Naive B cell (primary cell): ENCODE results near the gene ZNF525. TPM values are rescaled to one million over a fixed set of nuclear protein-coding genes. Genes with fewer than 3 reads are reported as not detected.
"Not testable (repeated sequence)": the region's sequence is repeated elsewhere in the genome, so short reads cannot be mapped to it uniquely, and the experiment has no call there.

Source experiments
- ATAC-seq, 2 donors: fragments of 150-1000 bp; cut with Tn5 transposase; 2 replicates each; pipeline ENCODE4 v1.10.0; 2021; ENCODE audit warnings: low read depth in 2 of 2, mild to moderate bottlenecking in 2 of 2, moderate library complexity in 2 of 2
- DNase-seq: peaks from one replicate; pipeline ENCODE4 v3.0.0; 2022
- H3K27ac Mint-ChIP-seq, 6 donors: one replicate each; pipeline ENCODE4 v1.8.0; 2020 to 2022; ENCODE audit warnings: mild to moderate bottlenecking in 6 of 6, mixed read lengths in 6 of 6, moderate library complexity in 5 of 6, inconsistent platforms in 2 of 6
- H3K27me3 Mint-ChIP-seq, 3 donors: one replicate each; pipeline ENCODE4 v1.8.0; 2021 to 2022; ENCODE audit warnings: mixed read lengths in 3 of 3, mild to moderate bottlenecking in 1 of 3
- H3K36me3 Mint-ChIP-seq, 2 donors: one replicate each; pipeline ENCODE4 v1.8.0; 2020 to 2022; ENCODE audit warnings: mixed read lengths in 2 of 2, inconsistent platforms in 1 of 2, mild to moderate bottlenecking in 1 of 2
- H3K4me1 Mint-ChIP-seq, 3 donors: one replicate each; pipeline ENCODE4 v1.8.0; 2020 to 2022; ENCODE audit warnings: mixed read lengths in 3 of 3, inconsistent platforms in 1 of 3, mild to moderate bottlenecking in 1 of 3, moderate library complexity in 1 of 3
- H3K4me3 Mint-ChIP-seq, 8 donors: one replicate each; pipeline ENCODE4 v1.8.0; 2020 to 2022; ENCODE audit warnings: mild to moderate bottlenecking in 8 of 8, mixed read lengths in 8 of 8, moderate library complexity in 8 of 8, inconsistent platforms in 2 of 8
- H3K9me3 Mint-ChIP-seq, 7 donors: one replicate each; pipeline ENCODE4 v1.8.0; 2020 to 2022; ENCODE audit warnings: mixed read lengths in 7 of 7, mild to moderate bottlenecking in 5 of 7, inconsistent platforms in 2 of 7, moderate library complexity in 1 of 7
- polyA plus RNA-seq, 6 donors: library from polyadenylated mRNA; unstranded; fragments of 300-500 nt; fragmentation: Illumina TruSeq; gene quantifications; one replicate each; pipeline ENCODE4 v1.2.3, GENCODE V29; 2021; ENCODE audit warnings: low read depth in 6 of 6

The ZNF525 gene
- polyA plus RNA-seq, 6 donors from 2014 or later: 5.6 to 17.6 (median 11.1) TPM

DNA sequence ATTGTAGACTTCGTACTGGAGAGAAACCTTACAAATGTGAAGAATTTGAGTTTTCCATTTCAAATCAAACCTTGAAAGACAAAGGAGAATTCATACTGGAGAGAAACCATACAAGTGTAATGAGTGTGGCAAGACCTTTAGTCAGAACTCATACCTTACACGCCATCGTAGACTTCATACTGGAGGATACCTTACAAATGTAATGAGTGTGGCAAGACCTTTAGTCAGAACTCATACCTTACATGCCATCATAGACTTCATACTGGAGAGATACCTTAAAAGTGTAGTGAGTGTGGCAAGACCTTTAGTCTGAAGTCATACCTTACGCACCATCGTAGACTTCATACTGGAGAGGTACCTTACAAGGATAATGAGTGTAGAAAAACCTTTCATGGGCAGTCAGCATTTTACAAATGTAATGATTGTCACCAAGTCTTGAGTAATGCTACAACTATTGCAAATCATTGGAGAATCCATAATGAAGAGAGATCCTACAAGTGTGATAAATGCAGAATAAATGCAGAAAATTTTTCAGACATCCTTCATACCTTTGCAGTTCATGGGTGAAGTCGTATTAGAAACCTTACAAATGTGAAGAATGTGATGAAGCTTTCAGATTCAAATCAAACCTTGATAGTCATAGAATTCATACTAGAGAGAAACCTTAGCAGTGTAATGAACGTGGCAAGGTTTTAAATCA, 44.1 kb downstream of the ZNF525 start:
- Mint-ChIP-seq H3K4me3 (no peak overlapping the region), H3K27me3 (no peaks in the 10 kb centered on the region), H3K4me1 (no peaks in the 10 kb centered on the region), H3K36me3 (peaks cover 61 to 62% of the 10 kb centered on the region in 2 donors), H3K9me3 (peaks cover 13 to 91% (median 86%) of the 10 kb centered on the region in 7 donors), H3K27ac (peak overlapping the region in 2 of 6 donors; percentile 66 to 84)
- ATAC-seq (no peak), DNase-seq (no peak)

DNA sequence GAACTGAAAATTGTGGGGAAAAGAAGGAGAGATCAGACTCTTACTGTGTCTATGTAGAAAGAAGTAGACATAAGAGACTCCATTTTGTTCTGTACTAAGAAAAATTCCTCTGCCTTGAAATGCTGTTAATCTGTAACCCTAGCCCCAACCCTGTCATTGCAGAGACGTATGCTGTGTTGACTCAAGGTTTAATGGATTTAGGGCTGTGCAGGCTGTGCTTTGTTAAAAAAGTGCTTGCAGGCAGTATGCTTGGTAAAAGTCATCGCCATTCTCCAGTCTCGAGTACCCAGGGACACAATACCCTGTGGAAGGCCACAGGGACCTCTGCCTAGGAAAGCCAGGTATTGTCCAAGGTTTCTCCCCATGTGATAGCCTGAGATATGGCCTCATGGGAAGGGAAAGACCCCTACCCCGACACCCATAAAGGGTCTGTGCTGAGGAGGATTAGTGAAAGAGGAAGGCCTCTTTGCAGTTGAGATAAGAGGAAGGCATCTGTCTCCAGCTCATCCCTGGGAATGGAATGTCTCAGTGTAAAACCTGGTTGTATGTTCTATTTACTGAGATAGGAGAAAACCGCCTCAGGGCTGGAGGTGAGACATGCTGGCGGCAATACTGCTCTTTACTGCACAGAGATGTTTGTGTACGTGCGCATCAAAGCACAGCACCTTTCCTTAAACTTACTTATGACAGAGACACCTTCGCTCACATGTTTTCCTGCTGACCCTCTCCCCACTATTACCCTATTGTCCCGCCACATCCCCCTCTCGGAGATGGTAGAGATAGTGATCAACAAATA, 55.2 kb downstream of the ZNF525 start:
- not testable (repeated sequence) for H3K27ac Mint-ChIP-seq, DNase-seq, H3K36me3 Mint-ChIP-seq, H3K27me3 Mint-ChIP-seq, H3K4me1 Mint-ChIP-seq, H3K4me3 Mint-ChIP-seq, ATAC-seq
- H3K9me3 Mint-ChIP-seq: peaks cover 4 to 22% (median 16%) of the 10 kb centered on the region in 7 donors

GRCh38 chr19:53422551-53422950, 57.0 kb downstream of the ZNF525 start:
- H3K27me3 Mint-ChIP-seq: peaks cover 0 to 4% (median 0%) of the 10 kb centered on the region in 3 donors
- no peak for ATAC-seq
- peaks cover 0 to 3% (median 0%) of the 10 kb centered on the region in 3 donors for H3K4me1 Mint-ChIP-seq
- peaks cover 0 to 10% (median 3%) of the 10 kb centered on the region in 7 donors for H3K9me3 Mint-ChIP-seq
- H3K36me3 Mint-ChIP-seq: peaks cover 2 to 3% of the 10 kb centered on the region in 2 donors
- H3K4me3 Mint-ChIP-seq: no peak overlapping the region
- no peak overlapping the region for H3K27ac Mint-ChIP-seq
- no peak for DNase-seq

GRCh38 chr19:53423074-53423473, 57.6 kb downstream of the ZNF525 start:
- ATAC-seq, H3K9me3 Mint-ChIP-seq, H3K36me3 Mint-ChIP-seq, H3K4me1 Mint-ChIP-seq, H3K27me3 Mint-ChIP-seq, H3K27ac Mint-ChIP-seq, H3K4me3 Mint-ChIP-seq, DNase-seq: not testable (repeated sequence)

DNA sequence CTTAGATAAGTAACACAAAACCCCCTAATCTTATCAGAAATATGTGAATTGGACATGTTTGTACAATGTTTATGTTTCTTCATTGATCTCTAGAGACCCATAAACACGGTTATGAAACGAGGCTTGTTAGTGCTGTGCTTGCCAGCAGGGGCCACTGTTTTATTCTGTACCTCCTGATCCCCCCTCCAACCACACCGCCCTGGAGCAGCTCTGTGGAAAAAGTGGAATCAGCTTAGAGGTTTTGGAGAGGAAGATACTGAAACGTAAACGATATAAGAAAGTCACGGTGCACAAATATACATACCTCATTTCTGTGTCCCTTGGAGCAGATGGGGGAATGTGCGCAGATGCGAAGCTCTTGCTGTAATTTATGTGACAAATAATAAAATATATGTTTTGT, 58.2 kb downstream of the ZNF525 start:
- ATAC-seq, H3K4me3 Mint-ChIP-seq, DNase-seq, H3K27me3 Mint-ChIP-seq, H3K36me3 Mint-ChIP-seq, H3K27ac Mint-ChIP-seq, H3K9me3 Mint-ChIP-seq, H3K4me1 Mint-ChIP-seq: not testable (repeated sequence)

- peak; percentile 88 to 95 for ATAC-seq
- DNase-seq: peak; percentile 58
- Mint-ChIP-seq H3K27ac (peak overlapping the region in 1 of 6 donors; percentile 37), H3K27me3 (peaks cover 0 to 4% (median 0%) of the 10 kb centered on the region in 3 donors), H3K4me1 (peaks cover 0 to 3% (median 0%) of the 10 kb centered on the region in 3 donors), H3K36me3 (no peaks in the 10 kb centered on the region), H3K9me3 (peaks cover 0 to 2% (median 0%) of the 10 kb centered on the region in 7 donors), H3K4me3 (no peak overlapping the region)
These were observed 59.6 kb downstream of the ZNF525 start for GRCh38 chr19:53424968-53425597.

- peaks cover 0 to 11% (median 0%) of the 10 kb centered on the region in 7 donors for H3K9me3 Mint-ChIP-seq
- H3K36me3 Mint-ChIP-seq: peaks cover 7 to 20% of the 10 kb centered on the region in 2 donors
- peak within 1 kb of the TSS; percentile 96 to 99 (median 98) for H3K27ac Mint-ChIP-seq
- peak; percentile 98 for DNase-seq
- peak within 1 kb of the TSS; percentile 87 to 99 (median 99) for H3K4me3 Mint-ChIP-seq
- no peaks in the 10 kb centered on the region for H3K27me3 Mint-ChIP-seq
- H3K4me1 Mint-ChIP-seq: peaks cover 21 to 42% (median 31%) of the 10 kb centered on the region in 3 donors
- peak; percentile 95 to 96 for ATAC-seq
These were observed 66.0 kb downstream of the ZNF525 start, which contains the start of gene ZNF761 for GRCh38 chr19:53431399-53432087. TSS of gene ZNF761 (plus strand) at chr19:53431984. CDS start at chr19:53447269, 15,285 bp downstream.

DNA sequence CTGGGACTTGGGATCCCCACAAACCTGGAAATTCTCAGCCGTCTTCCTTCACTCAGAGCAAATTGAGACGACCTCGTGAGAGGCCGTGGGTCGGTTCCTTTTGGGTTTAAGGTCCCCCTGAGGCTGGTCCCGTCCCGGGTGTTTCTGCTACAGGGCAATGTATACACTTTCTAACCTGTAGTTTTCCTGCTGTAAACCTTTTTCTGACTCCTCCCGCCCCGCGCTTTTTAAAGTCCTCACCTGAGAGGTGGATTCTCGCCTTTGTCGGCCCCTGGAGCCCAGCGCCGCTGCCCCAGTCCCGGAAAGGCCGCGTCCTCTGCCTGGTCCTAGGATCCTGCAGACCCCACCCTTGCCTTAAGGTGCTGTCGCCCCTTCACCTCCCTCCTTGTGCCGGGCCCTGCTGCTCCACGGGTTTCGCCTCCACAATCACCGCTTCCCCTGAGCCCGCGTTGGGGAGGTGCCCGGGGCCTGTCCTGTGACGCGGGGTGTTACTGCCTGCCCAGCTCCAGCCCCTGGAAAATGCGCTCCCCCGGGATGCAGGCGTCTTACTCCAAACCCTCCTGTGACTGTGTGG, 66.7 kb downstream of the ZNF525 start:
- peak overlapping the region; percentile 96 to 99 (median 98) for H3K27ac Mint-ChIP-seq
- peaks cover 7 to 21% of the 10 kb centered on the region in 2 donors for H3K36me3 Mint-ChIP-seq
- peaks cover 0 to 11% (median 0%) of the 10 kb centered on the region in 7 donors for H3K9me3 Mint-ChIP-seq
- ATAC-seq: peak; percentile 38 to 40
- H3K4me1 Mint-ChIP-seq: peaks cover 21 to 42% (median 31%) of the 10 kb centered on the region in 3 donors
- H3K4me3 Mint-ChIP-seq: peak overlapping the region; percentile 87 to 99 (median 99)
- DNase-seq: no peak
- no peaks in the 10 kb centered on the region for H3K27me3 Mint-ChIP-seq

Other genes with a start within 250 kb of the ZNF525 start
- gene ZNF415, start 232.8 kb upstream of the ZNF525 start, polyA plus RNA-seq: 10 to 100 TPM in 2 of 6 donors, 1 to 10 TPM in 4; 4.6 to 22.2 (median 6.8) TPM
- 10 to 100 TPM in 3 of 6 donors, 1 to 10 TPM in 3; 3.4 to 13.3 (median 9.5) TPM for gene ZNF347, start 206.7 kb upstream of the ZNF525 start, polyA plus RNA-seq
- gene ZNF665, start 172.3 kb upstream of the ZNF525 start, polyA plus RNA-seq: 10 to 100 TPM; 17.6 to 36.9 (median 20.0) TPM
- 10 to 100 TPM; 20.4 to 53.5 (median 32.5) TPM for gene ZNF677, start 110.8 kb upstream of the ZNF525 start, polyA plus RNA-seq
- not detected for gene VN1R2, start 107.4 kb upstream of the ZNF525 start, polyA plus RNA-seq
- gene VN1R4, start 98.0 kb upstream of the ZNF525 start, polyA plus RNA-seq: not detected
- gene ZNF845, start 32.0 kb upstream of the ZNF525 start, polyA plus RNA-seq: 10 to 100 TPM in 5 of 6 donors, not detected in 1; 11.0 to 21.0 (median 11.7) TPM
- gene ZNF765, start 29.4 kb downstream of the ZNF525 start, polyA plus RNA-seq: 10 to 100 TPM; 10.0 to 20.2 (median 14.8) TPM
- 10 to 100 TPM in 4 of 6 donors, 1 to 10 TPM in 2; 6.4 to 18.3 (median 11.6) TPM for gene ZNF761, start 66.3 kb downstream of the ZNF525 start, polyA plus RNA-seq
- gene ZNF813, start 102.0 kb downstream of the ZNF525 start, polyA plus RNA-seq: 1 to 10 TPM; 4.6 to 8.3 (median 6.0) TPM
- gene ZNF331, start 172.4 kb downstream of the ZNF525 start, polyA plus RNA-seq: 100 to 1,000 TPM in 2 of 6 donors, 10 to 100 TPM in 4; 35.2 to 141 (median 72.8) TPM